CD1c-positive myeloid dendritic cell (primary cell): Measurements from ENCODE around the gene FRMD6.

Experiments
- DNase-seq: peaks from one replicate; pipeline ENCODE4 v3.0.0-alpha.2; 2016; ENCODE audit errors: extremely low spot score

The FRMD6 gene

GRCh38 chr14:51776102-51776894 lies 124.6 kb downstream of the FRMD6 start:
- peak; percentile 44 for DNase-seq

DNA sequence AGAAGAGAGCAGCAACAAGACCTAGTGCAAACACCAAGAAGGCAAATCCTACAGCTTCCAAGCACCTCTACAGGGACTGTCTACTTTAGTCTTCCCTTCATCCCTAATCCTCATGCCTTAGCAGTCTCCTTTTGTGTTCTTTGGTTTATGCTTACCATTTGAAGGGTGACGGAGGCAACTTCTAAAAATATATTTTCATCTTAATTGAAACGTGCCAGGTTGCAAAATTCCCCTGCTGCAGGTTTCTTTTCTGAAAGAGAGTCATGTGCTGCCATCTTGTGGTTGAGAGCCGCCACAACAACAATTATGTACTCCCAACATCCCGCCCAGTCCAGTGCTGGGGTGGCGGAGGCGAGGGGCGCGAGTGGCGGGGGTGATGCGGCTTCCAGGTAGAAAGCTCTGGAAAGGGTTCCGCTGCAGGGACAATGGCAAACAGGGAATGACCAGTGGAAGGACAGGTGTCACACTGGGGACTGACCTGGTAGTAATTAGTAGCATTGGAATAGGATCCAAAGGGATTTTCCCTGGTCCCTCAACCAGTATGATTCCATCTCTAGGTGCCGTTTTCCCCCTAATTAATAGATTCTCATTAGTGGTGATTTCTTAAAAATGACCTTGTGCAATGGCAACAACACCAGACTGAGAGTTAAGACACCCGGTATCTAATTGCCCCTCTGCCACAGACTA lies 128.4 kb downstream of the FRMD6 start:
- peak; percentile 71 for DNase-seq
